Lower lobe of right lung (tissue), 2 donors: Measurements from ENCODE around the gene KDM7A. TPM values are rescaled to one million over a fixed set of nuclear protein-coding genes. Genes with fewer than 3 reads are reported as not detected.
A peak's percentile ranks its signal among the peaks of the same experiment; 100 is the strongest.

Experiments
- ATAC-seq, 2 donors: fragments of 200-7000 bp; cut with Tn5 transposase; one replicate each; pipeline ENCODE4 v1.9.1; 2020 to 2022; ENCODE audit warnings: mild to moderate bottlenecking in 2 of 2, moderate library complexity in 2 of 2
- DNase-seq: peaks from one replicate; pipeline ENCODE4 v3.0.0-alpha.2; 2020
- H3K27ac ChIP-seq: fragments of 200-600 bp; one replicate; pipeline ENCODE4 v1.8.0; 2022
- H3K27me3 ChIP-seq: fragments of 200-600 bp; one replicate; pipeline ENCODE4 v1.8.0; 2022; ENCODE audit warnings: low read depth
- H3K36me3 ChIP-seq: fragments of 200-600 bp; one replicate; pipeline ENCODE4 v1.8.0; 2022; ENCODE audit warnings: mild to moderate bottlenecking
- H3K4me1 ChIP-seq: fragments of 200-600 bp; one replicate; pipeline ENCODE4 v1.8.0; 2022
- H3K4me3 ChIP-seq: fragments of 200-600 bp; one replicate; pipeline ENCODE4 v1.8.0; 2022; ENCODE audit warnings: mild to moderate bottlenecking
- H3K9me3 ChIP-seq: fragments of 200-600 bp; one replicate; pipeline ENCODE4 v1.8.0; 2022
- intact Hi-C: fragments of 100-400 bp; cut with DNase I; formaldehyde crosslinking; loops from one replicate; pipeline ENCODE4 v1.11.0; 2022
- total RNA-seq: library from RNA; stranded (reverse); fragmentation: NEBNext Ultra II Directional; extraction: Animal tissue kit (Norgen Biotek cat#: 25700); gene quantifications from one replicate; pipeline ENCODE4 v1.2.1, GENCODE V29; 2021
- TF ChIP-seq, protein P1 (sequence below): fragments of 200-600 bp; IDR thresholded peaks from one replicate; pipeline ENCODE4 v1.8.0; 2022; ENCODE audit warnings: antibody characterized with exemption, mild to moderate bottlenecking
- donor health status: DM: no; HTN: yes; CAD: no; lungs with severe emphysema.

Gene KDM7A
- total RNA-seq, 1 donor from 2014 or later = 17.9 TPM

DNA sequence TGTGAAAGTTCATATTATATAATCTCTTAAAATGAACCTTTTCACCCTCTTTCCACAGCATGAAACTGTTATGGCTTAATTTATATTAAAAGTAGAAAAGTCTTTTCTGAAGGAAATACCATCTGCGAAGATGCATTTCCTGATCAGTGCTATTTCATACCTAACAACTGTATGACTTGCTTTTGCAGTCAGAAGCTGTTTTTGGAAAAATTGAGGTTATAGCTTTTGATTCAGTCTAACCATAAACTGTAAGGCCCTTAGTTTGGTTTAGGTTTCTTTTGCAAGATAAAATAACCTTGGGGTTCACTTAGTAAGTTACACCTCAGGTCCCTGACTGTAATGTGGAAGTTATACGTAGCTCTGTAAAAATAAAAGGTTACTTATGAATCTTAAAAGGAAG is 91.3 kb downstream of the KDM7A start:
- H3K27me3 ChIP-seq = no peaks in the 10 kb centered on the region
- H3K27ac ChIP-seq = no peak overlapping the region
- intact Hi-C loops = no loop called here
- ATAC-seq (no peak), DNase-seq (no peak)
- no peaks in the 10 kb centered on the region for H3K9me3 ChIP-seq
- TF ChIP-seq, protein P1, sequence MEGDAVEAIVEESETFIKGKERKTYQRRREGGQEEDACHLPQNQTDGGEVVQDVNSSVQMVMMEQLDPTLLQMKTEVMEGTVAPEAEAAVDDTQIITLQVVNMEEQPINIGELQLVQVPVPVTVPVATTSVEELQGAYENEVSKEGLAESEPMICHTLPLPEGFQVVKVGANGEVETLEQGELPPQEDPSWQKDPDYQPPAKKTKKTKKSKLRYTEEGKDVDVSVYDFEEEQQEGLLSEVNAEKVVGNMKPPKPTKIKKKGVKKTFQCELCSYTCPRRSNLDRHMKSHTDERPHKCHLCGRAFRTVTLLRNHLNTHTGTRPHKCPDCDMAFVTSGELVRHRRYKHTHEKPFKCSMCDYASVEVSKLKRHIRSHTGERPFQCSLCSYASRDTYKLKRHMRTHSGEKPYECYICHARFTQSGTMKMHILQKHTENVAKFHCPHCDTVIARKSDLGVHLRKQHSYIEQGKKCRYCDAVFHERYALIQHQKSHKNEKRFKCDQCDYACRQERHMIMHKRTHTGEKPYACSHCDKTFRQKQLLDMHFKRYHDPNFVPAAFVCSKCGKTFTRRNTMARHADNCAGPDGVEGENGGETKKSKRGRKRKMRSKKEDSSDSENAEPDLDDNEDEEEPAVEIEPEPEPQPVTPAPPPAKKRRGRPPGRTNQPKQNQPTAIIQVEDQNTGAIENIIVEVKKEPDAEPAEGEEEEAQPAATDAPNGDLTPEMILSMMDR = no peak
- H3K36me3 ChIP-seq = peaks cover 26% of the 10 kb centered on the region
- H3K4me3 ChIP-seq = no peak overlapping the region
- H3K4me1 ChIP-seq = peaks cover 7% of the 10 kb centered on the region

DNA sequence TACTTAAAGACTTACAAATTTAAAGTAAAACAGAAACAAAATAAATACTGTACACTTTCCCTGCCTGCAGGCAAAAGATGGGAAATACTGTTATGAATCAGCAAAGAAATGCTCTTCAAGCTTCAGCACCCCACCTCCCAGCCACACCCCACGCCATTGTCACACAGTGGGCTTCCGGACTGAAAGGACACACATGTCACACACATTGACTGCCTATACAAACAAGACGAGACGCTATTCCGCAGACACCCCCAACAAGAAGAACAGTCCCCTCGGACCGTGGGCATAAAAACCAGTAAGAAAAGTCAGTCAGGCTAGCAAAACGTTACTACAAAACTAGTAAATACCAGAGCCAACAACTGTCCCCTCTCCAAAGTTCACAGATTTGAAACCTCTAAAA is 91.8 kb downstream of the KDM7A start:
- no peak for DNase-seq
- Histone ChIP-seq H3K36me3 (peaks cover 22% of the 10 kb centered on the region), H3K27me3 (no peaks in the 10 kb centered on the region), H3K4me3 (no peak overlapping the region), H3K27ac (no peak overlapping the region), H3K4me1 (peaks cover 7% of the 10 kb centered on the region), H3K9me3 (no peaks in the 10 kb centered on the region)
- TF ChIP-seq, protein P1 = no peak
- intact Hi-C loops = no loop called here
- no peak for ATAC-seq

DNA sequence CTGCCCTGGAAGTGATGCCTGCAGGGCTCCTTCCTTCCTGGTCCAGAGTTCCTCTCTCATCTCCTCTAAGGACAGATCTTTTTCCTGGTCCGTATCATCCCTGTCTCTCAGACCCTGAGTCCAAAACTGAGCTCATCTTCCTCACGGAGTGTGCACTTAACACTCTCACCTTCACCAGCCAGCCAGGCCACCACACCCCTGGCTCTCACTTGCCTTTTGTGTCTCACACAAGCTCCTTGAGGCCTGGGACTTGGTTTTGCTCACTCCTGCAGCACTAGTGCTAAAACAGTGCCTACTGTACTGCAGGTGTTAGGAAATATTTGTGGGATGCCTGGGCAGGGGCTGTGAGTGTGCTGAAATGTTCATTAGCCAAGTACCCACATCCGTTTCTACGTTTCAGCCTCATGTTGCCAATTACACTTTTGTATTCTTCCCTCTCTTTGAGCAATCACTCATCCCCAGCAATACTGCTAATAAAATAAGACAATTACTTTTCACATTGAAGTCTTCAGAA is 92.6 kb downstream of the KDM7A start:
- peak; percentile 23 to 52 for ATAC-seq
- no peak for DNase-seq

DNA sequence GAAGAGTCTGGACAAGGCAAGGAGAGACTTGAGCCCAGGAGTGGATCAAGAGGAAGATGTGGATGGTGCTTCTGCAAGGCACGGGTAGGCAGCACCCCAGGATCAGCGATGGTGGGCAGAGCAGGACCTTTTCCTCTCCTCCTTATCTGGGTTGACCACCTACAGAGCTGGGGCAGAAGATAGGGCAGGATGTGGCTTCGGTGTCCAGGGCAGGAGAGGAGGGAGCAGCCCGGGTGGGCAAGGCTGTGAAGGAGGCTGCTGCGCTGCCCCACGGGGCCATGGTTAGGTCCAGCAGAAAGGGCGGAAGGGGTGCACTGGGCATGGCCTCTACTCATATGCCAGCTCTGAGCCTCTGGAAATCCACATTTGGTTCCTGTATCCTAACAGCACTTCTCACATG is 94.0 kb downstream of the KDM7A start:
- Histone ChIP-seq H3K27ac (no peak overlapping the region), H3K9me3 (no peaks in the 10 kb centered on the region), H3K27me3 (no peaks in the 10 kb centered on the region), H3K4me3 (no peak overlapping the region), H3K36me3 (no peaks in the 10 kb centered on the region), H3K4me1 (peaks cover 7% of the 10 kb centered on the region)
- no peak for ATAC-seq
- DNase-seq = no peak
- TF ChIP-seq, protein P1 = no peak
- intact Hi-C loops = no loop called here

More for the DNA sequence above, 92.6 kb downstream of the KDM7A start:
- Histone ChIP-seq H3K4me1 (peaks cover 7% of the 10 kb centered on the region), H3K27ac (no peak overlapping the region), H3K36me3 (peaks cover 14% of the 10 kb centered on the region), H3K9me3 (no peaks in the 10 kb centered on the region), H3K27me3 (no peaks in the 10 kb centered on the region), H3K4me3 (no peak overlapping the region)
- TF ChIP-seq, protein P1 = no peak
- intact Hi-C loops = no loop called here

DNA sequence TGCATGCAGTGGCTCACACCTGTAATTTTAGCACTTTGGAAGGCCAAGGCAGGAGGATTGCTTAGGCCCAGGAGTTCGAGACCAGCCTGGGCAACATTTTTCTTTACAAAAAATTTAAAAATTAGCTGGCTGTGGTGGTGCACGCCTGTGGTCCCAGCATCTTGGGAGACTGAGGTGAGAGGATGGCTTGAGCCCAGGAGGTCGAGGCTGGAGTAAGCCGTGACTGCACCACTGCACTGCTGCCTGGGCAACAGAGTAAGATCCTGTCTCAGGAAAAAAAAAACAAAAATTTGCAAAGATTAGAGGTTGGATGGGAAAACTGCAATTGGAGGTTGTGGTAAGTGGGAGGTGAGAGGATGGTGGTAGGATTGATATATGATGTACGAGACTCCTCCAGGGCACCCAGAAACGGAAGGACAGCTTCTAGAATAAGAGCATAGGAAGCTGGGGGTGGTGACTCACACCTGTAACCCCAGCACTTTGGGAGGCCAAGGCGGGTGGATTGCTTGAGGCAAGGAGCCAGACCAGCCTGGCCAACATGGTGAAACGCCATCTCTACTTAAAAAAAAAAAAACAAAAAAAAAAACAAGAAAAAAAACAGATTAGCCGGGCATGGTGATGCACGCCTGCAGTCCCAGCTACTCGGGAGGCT is 94.9 kb downstream of the KDM7A start:
- TF ChIP-seq, protein P1 = no peak
- Histone ChIP-seq H3K36me3 (no peaks in the 10 kb centered on the region), H3K27me3 (no peaks in the 10 kb centered on the region), H3K4me3 (no peak overlapping the region), H3K9me3 (no peaks in the 10 kb centered on the region), H3K27ac (no peak overlapping the region), H3K4me1 (peaks cover 7% of the 10 kb centered on the region)
- no peak for ATAC-seq
- intact Hi-C loops = no loop called here
- no peak for DNase-seq
